ENCODE results near the gene FGF3. TPM values are rescaled to one million over a fixed set of nuclear protein-coding genes. Genes with fewer than 3 reads are reported as not detected.
A peak's percentile ranks its signal among the peaks of the same experiment; 100 is the strongest.

FGF3 gene
- total and polyA plus RNA-seq, 2 experiments from 2014 or later = not detected

- Histone ChIP-seq H2AFZ (no peak overlapping the region), H3K4me2 (ENCODE audit: unreplicated experiment) (no peak overlapping the region), H3K27ac (no peak overlapping the region), H4K20me1 (ENCODE audit: insufficient read depth) (no peaks in the 10 kb centered on the region), H3K27me3 (replicated peaks; ENCODE audit: insufficient read depth) (peaks cover 7% of the 10 kb centered on the region), H3K4me1 (ENCODE audit: insufficient read depth) (no peaks in the 10 kb centered on the region), H3K79me2 (ENCODE audit: insufficient read depth) (no peaks in the 10 kb centered on the region), H3K4me3 (no peak overlapping the region), H3K9ac (no peak overlapping the region), H3K36me3 (ENCODE audit: low read depth) (no peaks in the 10 kb centered on the region), H3K9me2 (ENCODE audit: insufficient read depth) (no peaks in the 10 kb centered on the region), H3K9me3 (ENCODE audit: low read depth) (no peaks in the 10 kb centered on the region), H3F3A (ENCODE audit: insufficient read depth) (no peaks in the 10 kb centered on the region)
- WGBS, 2 experiments (ENCODE audit: low coverage in 1 of 2, low lambda C conversion rate in 2 of 2, missing lambda C conversion rate in 2 of 2) = 68 to 73% methylated on average over 14 of the region's 14 CpGs
- TF ChIP-seq EZH2phosphoT487 (IDR thresholded peaks at IDR 0.05; ENCODE audit: insufficient read depth, low read depth) (no peak), EZH2 (IDR thresholded peaks at IDR 0.05; ENCODE audit: insufficient read depth, poor library complexity, severe bottlenecking) (no peak)
- in situ Hi-C loops (cut with MboI) = no loop called here
- no peak for DNase-seq
Observed at GRCh38 chr11:69797156-69797555, 22.1 kb downstream of the FGF3 start.

GRCh38 chr11:69796063-69796462 is 23.2 kb downstream of the FGF3 start:
- H3K4me2 ChIP-seq (ENCODE audit: unreplicated experiment) = no peak overlapping the region
- no peak overlapping the region for H3K4me3 ChIP-seq
- 59 to 71% methylated on average over 9 of the region's 9 CpGs for WGBS, 2 experiments (ENCODE audit: low coverage in 1 of 2, low lambda C conversion rate in 2 of 2, missing lambda C conversion rate in 2 of 2)
- no peaks in the 10 kb centered on the region for H3K9me3 ChIP-seq (ENCODE audit: low read depth)
- TF ChIP-seq EZH2phosphoT487 (IDR thresholded peaks at IDR 0.05; ENCODE audit: insufficient read depth, low read depth) = no peak
- TF ChIP-seq EZH2 (IDR thresholded peaks at IDR 0.05; ENCODE audit: insufficient read depth, poor library complexity, severe bottlenecking) = no peak
- H3K4me1 ChIP-seq (ENCODE audit: insufficient read depth) = no peaks in the 10 kb centered on the region
- no peaks in the 10 kb centered on the region for H3K9me2 ChIP-seq (ENCODE audit: insufficient read depth)
- H3F3A ChIP-seq (ENCODE audit: insufficient read depth) = no peaks in the 10 kb centered on the region
- no peaks in the 10 kb centered on the region for H3K79me2 ChIP-seq (ENCODE audit: insufficient read depth)
- H3K27ac ChIP-seq = no peak overlapping the region
- in situ Hi-C loops (cut with MboI) = no loop called here
- H2AFZ ChIP-seq = no peak overlapping the region
- H3K27me3 ChIP-seq (replicated peaks; ENCODE audit: insufficient read depth) = peaks cover 6% of the 10 kb centered on the region
- no peak overlapping the region for H3K9ac ChIP-seq
- H3K36me3 ChIP-seq (ENCODE audit: low read depth) = no peaks in the 10 kb centered on the region
- no peaks in the 10 kb centered on the region for H4K20me1 ChIP-seq (ENCODE audit: insufficient read depth)
- DNase-seq = no peak

GRCh38 chr11:69791276-69792180 is 27.7 kb downstream of the FGF3 start:
- Histone ChIP-seq H3K4me1 (ENCODE audit: insufficient read depth) (no peaks in the 10 kb centered on the region), H3F3A (ENCODE audit: insufficient read depth) (no peaks in the 10 kb centered on the region), H3K36me3 (ENCODE audit: low read depth) (no peaks in the 10 kb centered on the region), H3K27ac (peak overlapping the region; percentile 36; the same call in 1 of the 2 replicates), H4K20me1 (ENCODE audit: insufficient read depth) (no peaks in the 10 kb centered on the region), H3K4me3 (no peak overlapping the region), H3K9ac (no peak overlapping the region), H3K27me3 (replicated peaks; ENCODE audit: insufficient read depth) (peaks cover 8% of the 10 kb centered on the region), H2AFZ (no peak overlapping the region), H3K9me3 (ENCODE audit: low read depth) (no peaks in the 10 kb centered on the region), H3K4me2 (ENCODE audit: unreplicated experiment) (no peak overlapping the region), H3K79me2 (ENCODE audit: insufficient read depth) (no peaks in the 10 kb centered on the region), H3K9me2 (ENCODE audit: insufficient read depth) (no peaks in the 10 kb centered on the region)
- in situ Hi-C loops (cut with MboI) = no loop called here
- peak; percentile 77 for DNase-seq
- TF ChIP-seq EZH2phosphoT487 (IDR thresholded peaks at IDR 0.05; ENCODE audit: insufficient read depth, low read depth) = no peak
- no peak for TF ChIP-seq EZH2 (IDR thresholded peaks at IDR 0.05; ENCODE audit: insufficient read depth, poor library complexity, severe bottlenecking)
- 13 to 16% methylated on average over 25 of the region's 25 CpGs for WGBS, 2 experiments (ENCODE audit: low coverage in 1 of 2, low lambda C conversion rate in 2 of 2, missing lambda C conversion rate in 2 of 2)

GRCh38 chr11:69788956-69789355 is 30.3 kb downstream of the FGF3 start:
- Histone ChIP-seq H3K36me3 (ENCODE audit: low read depth) (no peaks in the 10 kb centered on the region), H3F3A (ENCODE audit: insufficient read depth) (no peaks in the 10 kb centered on the region), H3K9me2 (ENCODE audit: insufficient read depth) (no peaks in the 10 kb centered on the region), H3K27me3 (replicated peaks; ENCODE audit: insufficient read depth) (peaks cover 12% of the 10 kb centered on the region), H3K79me2 (ENCODE audit: insufficient read depth) (no peaks in the 10 kb centered on the region), H2AFZ (no peak overlapping the region), H3K4me2 (ENCODE audit: unreplicated experiment) (no peak overlapping the region), H3K9me3 (ENCODE audit: low read depth) (no peaks in the 10 kb centered on the region), H3K27ac (no peak overlapping the region), H3K4me1 (ENCODE audit: insufficient read depth) (no peaks in the 10 kb centered on the region), H3K4me3 (no peak overlapping the region), H3K9ac (no peak overlapping the region), H4K20me1 (ENCODE audit: insufficient read depth) (no peaks in the 10 kb centered on the region)
- in situ Hi-C loops (cut with MboI) = no loop called here
- DNase-seq = no peak
- no peak for TF ChIP-seq EZH2phosphoT487 (IDR thresholded peaks at IDR 0.05; ENCODE audit: insufficient read depth, low read depth)
- TF ChIP-seq EZH2 (IDR thresholded peaks at IDR 0.05; ENCODE audit: insufficient read depth, poor library complexity, severe bottlenecking) = no peak
- WGBS, 2 experiments (ENCODE audit: low coverage in 1 of 2, low lambda C conversion rate in 2 of 2, missing lambda C conversion rate in 2 of 2) = 73 to 79% methylated on average over 11 of the region's 11 CpGs

All from GM23248 (cell line).